HFF-Myc (cell line): ENCODE data around the gene BLNK.

Source experiments
- DNase-seq: peaks from one replicate; pipeline ENCODE4 v3.0.0-alpha.2; 2011; ENCODE audit warnings: low read depth; ENCODE audit errors: extremely low read depth
- H3K4me3 ChIP-seq: replicated peaks from 2 replicates; pipeline ENCODE4 v1.5.1; 2011; ENCODE audit warnings: low read depth, mild to moderate bottlenecking, control low read depth, low read length
- TF ChIP-seq, protein P1 (sequence below): IDR thresholded peaks from 2 replicates; pipeline ENCODE4 v1.5.1; 2012; ENCODE audit warnings: mild to moderate bottlenecking, low read depth, low read length, control low read depth; ENCODE audit errors: missing control alignments

Gene BLNK

DNA sequence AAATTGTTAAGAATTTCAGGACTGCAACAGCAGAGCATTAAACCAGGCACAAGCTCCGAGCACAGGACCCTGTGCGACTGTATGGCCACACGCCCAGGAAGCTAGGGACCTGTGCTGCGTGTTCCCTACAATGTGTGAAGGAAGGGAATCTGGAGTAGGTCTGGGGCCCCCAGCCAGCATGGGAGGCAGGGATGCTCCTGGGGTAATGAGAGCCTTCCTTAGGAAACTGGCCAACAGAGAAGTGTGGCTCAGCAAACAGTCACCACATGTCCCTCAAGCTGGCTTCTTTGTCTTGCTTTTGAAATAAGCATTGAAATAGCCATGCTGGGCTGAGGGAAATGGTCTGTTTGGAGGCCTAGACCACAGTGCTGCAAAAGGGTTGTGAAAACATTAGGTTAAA is 8.2 kb downstream of the BLNK start:
- no peak overlapping the region for H3K4me3 ChIP-seq
- DNase-seq, result no peak
- TF ChIP-seq, protein P1, sequence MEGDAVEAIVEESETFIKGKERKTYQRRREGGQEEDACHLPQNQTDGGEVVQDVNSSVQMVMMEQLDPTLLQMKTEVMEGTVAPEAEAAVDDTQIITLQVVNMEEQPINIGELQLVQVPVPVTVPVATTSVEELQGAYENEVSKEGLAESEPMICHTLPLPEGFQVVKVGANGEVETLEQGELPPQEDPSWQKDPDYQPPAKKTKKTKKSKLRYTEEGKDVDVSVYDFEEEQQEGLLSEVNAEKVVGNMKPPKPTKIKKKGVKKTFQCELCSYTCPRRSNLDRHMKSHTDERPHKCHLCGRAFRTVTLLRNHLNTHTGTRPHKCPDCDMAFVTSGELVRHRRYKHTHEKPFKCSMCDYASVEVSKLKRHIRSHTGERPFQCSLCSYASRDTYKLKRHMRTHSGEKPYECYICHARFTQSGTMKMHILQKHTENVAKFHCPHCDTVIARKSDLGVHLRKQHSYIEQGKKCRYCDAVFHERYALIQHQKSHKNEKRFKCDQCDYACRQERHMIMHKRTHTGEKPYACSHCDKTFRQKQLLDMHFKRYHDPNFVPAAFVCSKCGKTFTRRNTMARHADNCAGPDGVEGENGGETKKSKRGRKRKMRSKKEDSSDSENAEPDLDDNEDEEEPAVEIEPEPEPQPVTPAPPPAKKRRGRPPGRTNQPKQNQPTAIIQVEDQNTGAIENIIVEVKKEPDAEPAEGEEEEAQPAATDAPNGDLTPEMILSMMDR, result no peak

DNA sequence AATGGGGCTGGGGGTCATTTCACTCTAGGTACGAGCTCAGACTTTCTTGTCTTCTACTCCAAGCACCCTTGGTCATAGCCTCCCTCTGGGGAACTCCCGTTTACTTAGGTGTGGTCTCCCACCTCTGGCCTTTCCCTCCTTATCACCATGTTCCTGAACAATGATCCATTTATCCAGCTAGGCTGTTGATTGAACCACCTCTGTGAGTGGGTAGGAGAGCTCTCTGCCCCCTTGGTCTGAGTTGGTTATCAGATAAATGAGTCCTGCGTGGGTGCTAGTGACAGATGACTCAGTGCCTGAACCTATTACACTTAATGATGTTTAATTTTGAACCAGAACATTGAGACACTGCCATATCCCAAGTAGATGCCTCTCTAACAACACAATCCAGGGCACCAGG is 9.4 kb downstream of the BLNK start:
- TF ChIP-seq, protein P1, result no peak

DNA sequence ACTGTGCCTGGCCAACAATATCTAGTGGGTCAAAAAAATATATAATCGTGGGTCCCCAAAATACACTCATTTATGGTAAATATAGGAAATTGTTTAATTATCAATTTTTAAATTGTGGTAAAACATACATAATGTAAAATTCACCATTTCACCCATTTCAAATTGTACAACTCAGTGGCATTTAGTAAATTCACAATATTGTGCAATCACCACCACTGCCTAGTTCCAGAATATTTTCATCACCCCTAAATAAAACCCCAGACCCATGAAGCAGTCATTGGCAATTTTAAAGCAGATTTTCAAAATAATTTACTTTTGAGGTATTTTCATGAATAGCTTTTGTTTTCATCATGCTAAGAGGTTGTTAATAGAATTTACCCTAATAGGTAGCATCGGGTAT is 10.2 kb downstream of the BLNK start:
- H3K4me3 ChIP-seq, result no peak overlapping the region
- DNase-seq, result no peak
- TF ChIP-seq, protein P1, result no peak

More for the DNA sequence above, 9.4 kb downstream of the BLNK start:
- H3K4me3 ChIP-seq, result no peak overlapping the region
- DNase-seq, result no peak

DNA sequence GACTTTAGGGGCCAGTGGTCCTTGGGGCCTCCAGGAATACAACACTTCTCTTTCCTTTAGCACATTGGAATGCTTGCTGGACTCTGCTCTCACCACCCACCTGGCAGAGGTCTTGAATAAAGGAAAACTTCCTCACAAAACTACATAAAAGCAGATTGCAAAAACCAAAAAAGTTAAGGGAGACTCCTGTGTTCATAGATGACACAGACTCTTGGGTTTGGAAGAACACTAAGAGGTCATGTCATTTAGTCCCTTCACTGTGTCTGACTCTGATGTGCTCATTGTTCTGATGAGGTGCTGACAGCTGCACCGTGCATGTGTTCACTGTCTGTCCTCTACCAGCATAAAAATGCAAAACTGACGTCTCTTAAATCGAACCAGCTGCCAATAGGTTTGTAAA is 11.4 kb downstream of the BLNK start:
- no peak for DNase-seq
- TF ChIP-seq, protein P1, result no peak
- H3K4me3 ChIP-seq, result no peak overlapping the region

DNA sequence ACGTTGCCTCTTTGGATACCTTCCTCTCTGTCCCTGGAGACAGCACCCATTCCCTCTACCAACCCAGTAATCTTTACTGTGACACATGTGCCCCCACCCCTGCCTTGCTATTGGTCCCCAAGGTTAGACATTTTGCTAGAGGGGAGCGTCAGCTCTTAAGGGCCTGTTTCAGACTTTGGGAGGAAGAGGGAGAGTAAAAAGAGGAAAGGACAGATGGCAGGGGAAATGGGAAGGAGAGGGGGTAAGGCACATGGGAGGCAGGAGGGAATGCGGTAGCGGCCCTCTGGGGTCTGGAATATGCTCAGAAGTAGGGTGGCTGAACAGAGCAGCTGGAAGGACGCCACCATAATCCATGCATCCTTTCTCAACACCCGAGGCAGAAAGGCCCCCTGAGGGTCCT is 12.2 kb downstream of the BLNK start:
- TF ChIP-seq, protein P1, result no peak
- H3K4me3 ChIP-seq, result no peak overlapping the region
- DNase-seq, result no peak

DNA sequence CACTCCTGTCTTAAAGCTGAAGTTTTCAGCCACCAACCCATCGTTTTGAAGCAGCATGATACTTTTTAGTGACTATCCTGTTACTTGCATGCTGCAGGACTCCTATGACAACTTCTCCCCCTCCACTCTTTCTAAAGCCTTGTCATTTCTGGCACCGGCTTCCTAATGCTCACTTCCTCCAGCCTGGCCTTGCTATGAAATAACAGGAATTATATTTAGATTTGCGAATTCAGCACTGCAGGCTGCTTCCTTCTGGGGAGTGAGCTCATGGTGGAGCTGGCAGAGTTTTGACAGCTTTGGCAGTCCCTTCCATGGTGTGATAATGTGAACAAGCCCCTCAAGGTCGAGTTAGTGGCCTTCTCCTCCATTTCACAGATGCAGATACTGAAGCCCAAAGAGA is 13.4 kb downstream of the BLNK start:
- TF ChIP-seq, protein P1, result no peak
- DNase-seq, result no peak
- H3K4me3 ChIP-seq, result no peak overlapping the region

DNA sequence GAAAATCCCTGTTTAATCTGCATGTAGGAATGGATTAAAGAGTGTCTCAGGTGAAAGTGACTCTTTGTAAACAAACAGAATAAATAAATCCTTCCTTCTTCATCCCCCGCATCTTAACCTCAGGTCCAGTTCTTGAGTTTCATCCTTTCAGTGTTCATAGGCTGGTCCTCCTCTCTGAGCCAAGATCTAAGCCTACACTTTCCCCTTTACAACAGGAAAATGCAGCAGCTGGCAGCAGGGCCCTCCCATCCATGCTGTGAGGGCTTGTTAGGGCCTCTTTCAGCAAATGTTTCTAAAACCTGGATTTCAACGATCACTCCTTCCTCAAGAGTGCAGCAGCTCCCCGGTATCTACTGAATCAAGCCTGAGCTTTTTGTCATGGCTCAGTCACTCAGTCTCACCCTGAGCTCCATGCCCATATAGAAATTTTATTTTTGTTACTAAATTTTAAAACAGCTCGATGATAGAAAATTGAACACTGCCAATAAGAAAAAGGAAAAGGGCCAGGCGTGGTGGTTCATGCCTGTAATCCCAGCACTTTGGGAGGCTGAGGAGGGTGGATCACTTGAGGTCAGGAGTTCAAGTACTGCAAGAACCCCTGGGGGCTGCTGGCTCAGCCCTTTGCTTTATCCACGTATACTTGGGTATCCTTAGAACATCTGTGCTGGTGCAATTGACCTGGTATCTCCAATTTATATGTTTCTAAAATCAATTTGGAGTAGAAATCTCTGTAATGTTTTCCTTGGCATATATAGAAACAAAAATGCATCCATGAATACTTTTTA is 15.6 kb downstream of the BLNK start:
- H3K4me3 ChIP-seq, result no peak overlapping the region
- TF ChIP-seq, protein P1, result no peak
- DNase-seq, result no peak
